Neural crest cell (in vitro differentiated cells): Measurements from ENCODE around the gene SLC37A1. TPM values are rescaled to one million over a fixed set of nuclear protein-coding genes. Genes with fewer than 3 reads are reported as not detected.

Experiments
- DNase-seq: peaks from one replicate; pipeline ENCODE4 v3.0.0; 2021; ENCODE audit warnings: low read depth, mixed read lengths, low spot score
- H3K27ac Mint-ChIP-seq: one replicate; pipeline ENCODE4 v1.8.0; 2021; ENCODE audit warnings: mild to moderate bottlenecking, mixed read lengths; ENCODE audit not compliant: unreplicated experiment
- H3K27me3 Mint-ChIP-seq: 2 replicates; pipeline ENCODE4 v1.8.0; 2021; ENCODE audit warnings: low read depth, mild to moderate bottlenecking, mixed read lengths
- H3K36me3 Mint-ChIP-seq: 2 replicates; pipeline ENCODE4 v1.8.0; 2021; ENCODE audit warnings: low read depth, mild to moderate bottlenecking, mixed read lengths
- H3K4me1 Mint-ChIP-seq: 2 replicates; pipeline ENCODE4 v1.8.0; 2021; ENCODE audit warnings: mixed read lengths
- H3K4me3 Mint-ChIP-seq: one replicate; pipeline ENCODE4 v1.8.0; 2021; ENCODE audit warnings: mild to moderate bottlenecking, mixed read lengths
- H3K9me3 Mint-ChIP-seq: 2 replicates; pipeline ENCODE4 v1.8.0; 2021; ENCODE audit warnings: mixed read lengths
- total RNA-seq: library from RNA; stranded (reverse); gene quantifications from 2 replicates; pipeline ENCODE4 v1.2.1, GENCODE V29; 2021
- TF ChIP-seq, protein P1 (sequence below): fragments of 200-600 bp; sonication (generic); conservative IDR thresholded peaks from 2 replicates; pipeline ENCODE4 v1.5.0; 2021; ENCODE audit warnings: antibody characterized with exemption, mild to moderate bottlenecking

Gene SLC37A1
- total RNA-seq, 1 donor from 2014 or later, result 9.1 TPM

DNA sequence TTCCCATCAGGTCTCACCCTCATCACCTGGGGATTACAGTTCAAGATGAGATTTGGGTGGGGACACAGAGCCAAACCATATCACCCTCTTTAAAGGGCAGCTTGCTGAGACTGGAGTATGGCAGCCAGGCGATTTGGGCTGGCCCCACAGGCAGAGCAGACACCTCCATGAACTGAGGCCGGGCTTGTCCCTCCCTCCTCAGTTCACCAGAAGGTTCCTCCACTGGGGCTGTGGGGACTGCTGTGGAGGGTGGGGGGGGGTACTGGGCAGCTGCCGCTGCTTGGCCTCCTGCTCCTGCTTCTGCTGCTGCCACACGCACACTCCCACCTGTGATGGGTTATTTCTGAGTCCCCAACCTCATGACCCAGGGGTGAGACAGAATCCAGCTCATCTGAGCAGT lies 85.8 kb downstream of the SLC37A1 start:
- Mint-ChIP-seq H3K4me1 (no peaks in the 10 kb centered on the region), H3K9me3 (peaks cover 7% of the 10 kb centered on the region), H3K27me3 (peaks cover 3% of the 10 kb centered on the region), H3K36me3 (no peaks in the 10 kb centered on the region), H3K27ac (no peak overlapping the region), H3K4me3 (no peak overlapping the region)
- no peak for DNase-seq
- TF ChIP-seq, protein P1, sequence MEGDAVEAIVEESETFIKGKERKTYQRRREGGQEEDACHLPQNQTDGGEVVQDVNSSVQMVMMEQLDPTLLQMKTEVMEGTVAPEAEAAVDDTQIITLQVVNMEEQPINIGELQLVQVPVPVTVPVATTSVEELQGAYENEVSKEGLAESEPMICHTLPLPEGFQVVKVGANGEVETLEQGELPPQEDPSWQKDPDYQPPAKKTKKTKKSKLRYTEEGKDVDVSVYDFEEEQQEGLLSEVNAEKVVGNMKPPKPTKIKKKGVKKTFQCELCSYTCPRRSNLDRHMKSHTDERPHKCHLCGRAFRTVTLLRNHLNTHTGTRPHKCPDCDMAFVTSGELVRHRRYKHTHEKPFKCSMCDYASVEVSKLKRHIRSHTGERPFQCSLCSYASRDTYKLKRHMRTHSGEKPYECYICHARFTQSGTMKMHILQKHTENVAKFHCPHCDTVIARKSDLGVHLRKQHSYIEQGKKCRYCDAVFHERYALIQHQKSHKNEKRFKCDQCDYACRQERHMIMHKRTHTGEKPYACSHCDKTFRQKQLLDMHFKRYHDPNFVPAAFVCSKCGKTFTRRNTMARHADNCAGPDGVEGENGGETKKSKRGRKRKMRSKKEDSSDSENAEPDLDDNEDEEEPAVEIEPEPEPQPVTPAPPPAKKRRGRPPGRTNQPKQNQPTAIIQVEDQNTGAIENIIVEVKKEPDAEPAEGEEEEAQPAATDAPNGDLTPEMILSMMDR, result no peak

DNA sequence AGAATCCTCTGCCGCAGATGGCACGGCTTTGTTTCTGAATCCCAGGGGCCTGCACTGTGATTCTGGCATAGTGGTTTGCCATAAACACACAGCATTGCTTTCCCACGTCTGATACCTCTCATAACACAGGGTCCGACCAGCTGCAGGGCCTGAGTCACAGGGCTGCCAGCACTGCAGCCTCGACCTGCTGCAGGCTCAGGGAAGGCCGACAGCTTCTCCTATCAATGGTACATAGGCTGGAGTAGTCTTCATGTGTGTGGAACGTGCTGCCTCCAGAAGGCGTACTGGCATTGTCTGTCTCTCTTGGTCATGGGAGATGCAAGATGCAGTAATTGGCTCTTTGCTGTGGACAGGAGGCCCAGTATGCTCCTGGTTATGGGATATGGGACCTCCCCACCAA lies 86.3 kb downstream of the SLC37A1 start:
- H3K9me3 Mint-ChIP-seq, result peaks cover 7% of the 10 kb centered on the region
- peaks cover 3% of the 10 kb centered on the region for H3K27me3 Mint-ChIP-seq
- H3K4me1 Mint-ChIP-seq, result no peaks in the 10 kb centered on the region
- DNase-seq, result no peak
- TF ChIP-seq, protein P1, result no peak
- H3K36me3 Mint-ChIP-seq, result no peaks in the 10 kb centered on the region
- H3K27ac Mint-ChIP-seq, result no peak overlapping the region
- no peak overlapping the region for H3K4me3 Mint-ChIP-seq

DNA sequence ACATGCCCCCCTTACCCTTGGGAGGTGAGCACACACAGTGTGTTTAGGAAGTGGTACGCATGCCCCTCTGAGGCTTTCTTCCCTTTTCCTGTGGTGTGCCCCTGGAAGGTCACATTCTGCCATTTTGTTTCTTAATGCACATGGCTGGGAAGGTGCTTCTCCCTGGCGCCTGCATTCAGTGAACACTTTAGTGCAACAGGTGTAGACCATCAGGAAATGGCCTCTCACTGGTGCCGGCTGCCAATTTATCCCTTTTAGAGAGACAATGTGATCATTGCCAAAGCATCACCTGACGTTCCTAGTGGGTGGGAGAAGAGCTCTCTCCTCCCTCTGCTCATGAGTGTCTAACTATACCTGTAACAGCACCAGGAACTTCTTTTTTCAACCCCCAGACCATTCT lies 88.0 kb downstream of the SLC37A1 start:
- H3K27ac Mint-ChIP-seq, result no peak overlapping the region
- TF ChIP-seq, protein P1, result no peak

DNA sequence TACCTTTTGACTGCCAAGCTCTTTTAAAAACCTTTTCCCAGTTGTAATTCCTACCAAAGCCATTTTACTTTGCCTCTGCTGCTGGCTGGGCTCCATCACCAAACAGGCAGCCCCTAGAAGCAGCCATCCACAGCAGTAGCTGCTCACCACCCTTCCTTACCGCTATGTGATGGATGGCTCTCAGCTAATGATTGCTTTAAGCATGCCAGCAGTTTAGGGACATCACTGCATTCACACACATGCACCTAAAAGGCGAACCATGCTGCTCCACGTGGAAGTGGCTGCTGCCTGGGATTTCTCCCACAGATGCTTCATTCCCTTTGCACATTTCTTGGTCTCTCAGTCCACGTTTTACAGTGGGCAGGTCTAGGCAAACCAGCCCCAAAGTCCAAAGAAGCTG lies 93.5 kb downstream of the SLC37A1 start:
- Mint-ChIP-seq H3K27me3 (peaks cover 3% of the 10 kb centered on the region), H3K9me3 (peaks cover 12% of the 10 kb centered on the region), H3K36me3 (no peaks in the 10 kb centered on the region), H3K27ac (no peak overlapping the region), H3K4me1 (no peaks in the 10 kb centered on the region), H3K4me3 (no peak overlapping the region)
- TF ChIP-seq, protein P1, result no peak
- DNase-seq, result no peak

More for the DNA sequence above, 88.0 kb downstream of the SLC37A1 start:
- H3K36me3 Mint-ChIP-seq, result no peaks in the 10 kb centered on the region
- no peaks in the 10 kb centered on the region for H3K4me1 Mint-ChIP-seq
- peaks cover 15% of the 10 kb centered on the region for H3K9me3 Mint-ChIP-seq
- peaks cover 3% of the 10 kb centered on the region for H3K27me3 Mint-ChIP-seq
- DNase-seq, result no peak
- H3K4me3 Mint-ChIP-seq, result no peak overlapping the region

DNA sequence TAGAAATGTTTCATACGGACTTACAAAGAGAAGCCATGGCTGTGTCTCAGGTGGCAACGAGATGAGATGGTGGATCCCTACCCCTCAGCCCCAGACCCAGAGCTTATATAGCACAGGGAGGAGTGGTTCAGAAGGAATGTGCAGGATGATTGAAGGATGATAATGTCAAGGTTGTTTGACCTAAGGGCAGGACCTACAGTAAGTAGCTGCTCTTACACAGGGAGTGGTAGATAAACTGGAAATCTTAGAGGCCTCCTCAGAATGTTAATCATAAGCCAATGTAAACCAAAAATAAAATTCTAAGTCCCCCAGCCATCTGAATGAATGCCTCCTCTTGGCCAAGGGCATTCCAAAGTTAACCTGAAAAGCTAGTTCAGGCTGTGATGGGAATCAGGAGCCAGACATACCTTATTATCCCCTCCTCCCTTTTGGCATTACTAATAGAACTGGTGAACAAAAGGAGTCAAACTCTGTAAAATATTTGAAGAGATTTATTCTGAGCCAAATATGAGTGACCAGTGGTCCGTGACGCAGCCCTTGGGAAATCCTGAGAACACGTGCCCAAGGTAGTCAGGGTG lies 94.0 kb downstream of the SLC37A1 start:
- peaks cover 12% of the 10 kb centered on the region for H3K9me3 Mint-ChIP-seq
- H3K4me1 Mint-ChIP-seq, result no peaks in the 10 kb centered on the region
- H3K27ac Mint-ChIP-seq, result no peak overlapping the region
- H3K36me3 Mint-ChIP-seq, result no peaks in the 10 kb centered on the region
- TF ChIP-seq, protein P1, result no peak
- H3K4me3 Mint-ChIP-seq, result no peak overlapping the region
- DNase-seq, result no peak
- H3K27me3 Mint-ChIP-seq, result peaks cover 2% of the 10 kb centered on the region
